ENCODE measurements around the gene TSPAN4.
A peak's percentile ranks its signal among the peaks of the same experiment; 100 is the strongest.

TSPAN4 gene, protein sequence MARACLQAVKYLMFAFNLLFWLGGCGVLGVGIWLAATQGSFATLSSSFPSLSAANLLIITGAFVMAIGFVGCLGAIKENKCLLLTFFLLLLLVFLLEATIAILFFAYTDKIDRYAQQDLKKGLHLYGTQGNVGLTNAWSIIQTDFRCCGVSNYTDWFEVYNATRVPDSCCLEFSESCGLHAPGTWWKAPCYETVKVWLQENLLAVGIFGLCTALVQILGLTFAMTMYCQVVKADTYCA
- long read RNA-seq, transcript TSPAN4-205 (9 exons, 1,426 nt) = minor isoform, 6 of 90 reads
- long read RNA-seq, transcript TSPAN4-202 (8 exons, 1,332 nt) = minor isoform, 5 of 90 reads
- long read RNA-seq, transcript TSPAN4-203 (9 exons, 1,423 nt) = major isoform, 49 of 90 reads
- long read RNA-seq, partial matches to known transcripts = 4 of 90 reads
- long read RNA-seq, other reads (novel, unspliced or antisense) = 18 of 90 reads

GRCh38 chr11:842370-843002 lies at the start of gene TSPAN4, which contains the start of gene POLR2L:
Gene TSPAN4, plus strand, starts transcription at chr11:842852. Its CDS starts 7,453 bp downstream, at chr11:850305.
Gene POLR2L, minus strand, starts transcription at chr11:842529. Its CDS starts 21 bp downstream, at chr11:842508.
- TF ChIP-seq REST (IDR thresholded peaks at IDR 0.05; ENCODE audit: insufficient replicate concordance, low read depth) = peak; percentile 71
- no peak for TF ChIP-seq GABPA (IDR thresholded peaks at IDR 0.05; ENCODE audit: low read depth)
- TF ChIP-seq CTCF (IDR thresholded peaks at IDR 0.05; ENCODE audit: insufficient read depth, low read length) = no peak
- TF ChIP-seq POLR2AphosphoS5 (IDR thresholded peaks at IDR 0.05; ENCODE audit: low read depth) = peak; percentile 93
- no peak for TF ChIP-seq SPI1 (IDR thresholded peaks at IDR 0.05; ENCODE audit: borderline replicate concordance, low read depth)
- DNase-seq (ENCODE audit: low read depth in 1 of 2, low spot score in 1 of 2) = peak in 1 of 2 experiments; percentile 85
- peak within 1 kb of the TSS; percentile 99 for H3K4me3 ChIP-seq (replicated peaks; ENCODE audit: insufficient read depth, low read length)
- H3K27ac ChIP-seq (replicated peaks) = peak within 1 kb of the TSS; percentile 64
- no peaks in the 10 kb centered on the region for H3K27me3 ChIP-seq (ENCODE audit: insufficient read depth, poor library complexity, severe bottlenecking)

DNA sequence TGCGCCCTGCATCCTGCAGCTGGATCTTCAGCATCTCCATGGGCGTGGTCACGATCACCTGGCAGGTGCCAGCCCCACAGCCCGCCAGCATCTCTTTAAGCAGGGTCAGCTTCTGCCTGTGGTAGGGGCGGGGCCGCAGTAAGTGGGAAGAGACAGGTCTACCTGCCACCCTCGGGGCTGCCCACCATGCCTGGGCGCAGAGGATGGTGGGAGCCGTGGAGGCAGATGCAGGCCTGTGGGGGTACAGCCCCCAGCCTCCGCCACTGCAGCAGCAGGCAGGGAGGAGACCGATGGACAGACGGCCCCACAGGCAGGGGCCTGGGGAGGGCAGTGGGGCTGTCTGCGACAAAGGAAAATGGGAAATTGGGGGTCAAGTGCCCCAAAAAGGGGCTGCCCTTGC lies 49.8 kb upstream of the TSPAN4 start:
- Histone ChIP-seq H3K27me3 (ENCODE audit: insufficient read depth, poor library complexity, severe bottlenecking) (peaks cover 6% of the 10 kb centered on the region), H3K27ac (replicated peaks) (no peak overlapping the region), H3K4me3 (replicated peaks; ENCODE audit: insufficient read depth, low read length) (no peak overlapping the region)
- TF ChIP-seq GABPA (IDR thresholded peaks at IDR 0.05; ENCODE audit: low read depth) (no peak), REST (IDR thresholded peaks at IDR 0.05; ENCODE audit: insufficient replicate concordance, low read depth) (no peak), SPI1 (IDR thresholded peaks at IDR 0.05; ENCODE audit: borderline replicate concordance, low read depth) (no peak), CTCF (IDR thresholded peaks at IDR 0.05; ENCODE audit: insufficient read depth, low read length) (no peak), POLR2AphosphoS5 (IDR thresholded peaks at IDR 0.05; ENCODE audit: low read depth) (no peak)
- no peak for DNase-seq (ENCODE audit: low read depth in 1 of 2, low spot score in 1 of 2)

DNA sequence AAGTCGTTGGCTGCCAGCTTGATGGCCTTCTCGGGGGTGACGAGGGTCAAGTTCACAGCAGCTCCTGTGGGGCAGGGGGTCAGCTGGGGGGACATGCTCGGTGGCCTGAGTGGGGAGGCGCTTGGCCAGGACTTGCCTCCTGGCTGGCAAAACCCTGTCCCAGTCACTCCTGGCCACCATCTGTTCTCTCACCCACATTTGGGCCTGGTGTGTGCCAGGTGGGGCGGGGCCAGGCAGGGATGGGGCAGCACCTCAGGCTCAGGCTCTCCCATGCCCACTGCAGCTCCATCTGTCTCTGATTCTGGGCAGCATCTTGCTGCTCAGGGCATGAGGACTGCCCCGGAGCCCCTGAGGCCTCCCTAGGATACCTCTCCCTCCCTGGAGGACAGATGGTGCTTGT lies 49.1 kb upstream of the TSPAN4 start:
- Histone ChIP-seq H3K27ac (replicated peaks) (no peak overlapping the region), H3K27me3 (ENCODE audit: insufficient read depth, poor library complexity, severe bottlenecking) (peaks cover 3% of the 10 kb centered on the region), H3K4me3 (replicated peaks; ENCODE audit: insufficient read depth, low read length) (no peak overlapping the region)
- no peak for DNase-seq (ENCODE audit: low read depth in 1 of 2, low spot score in 1 of 2)
- no peak for TF ChIP-seq CTCF (IDR thresholded peaks at IDR 0.05; ENCODE audit: insufficient read depth, low read length)
- no peak for TF ChIP-seq SPI1 (IDR thresholded peaks at IDR 0.05; ENCODE audit: borderline replicate concordance, low read depth)
- TF ChIP-seq GABPA (IDR thresholded peaks at IDR 0.05; ENCODE audit: low read depth) = no peak
- TF ChIP-seq POLR2AphosphoS5 (IDR thresholded peaks at IDR 0.05; ENCODE audit: low read depth) = no peak
- TF ChIP-seq REST (IDR thresholded peaks at IDR 0.05; ENCODE audit: insufficient replicate concordance, low read depth) = no peak
